Measurements from ENCODE around the gene SLITRK4.

Gene SLITRK4

GRCh38 chrX:143635915-143636314 is at the start of gene SLITRK4:
Gene SLITRK4 (minus strand): TSS chrX:143636101. CDS start chrX:143631108, 4,993 bp downstream.
- DNase-seq (ENCODE audit: low spot score in 2 of 2), result no peak

GRCh38 chrX:143683486-143683885 is 47.6 kb upstream of the SLITRK4 start:
- no peak for DNase-seq (ENCODE audit: low spot score in 2 of 2)
- Mint-ChIP-seq H3K27ac (no peak overlapping the region), H3K27me3 (no peaks in the 10 kb centered on the region), H3K9me3 (peaks cover 3% of the 10 kb centered on the region), H3K36me3 (no peaks in the 10 kb centered on the region), H3K4me3 (no peak overlapping the region), H3K4me1 (no peaks in the 10 kb centered on the region)
- ATAC-seq (ENCODE audit: low read depth), result no peak

More at GRCh38 chrX:143635915-143636314, at the start of gene SLITRK4:
- Mint-ChIP-seq H3K4me3 (no peak within 1 kb of the TSS), H3K36me3 (peaks cover 3% of the 10 kb centered on the region), H3K4me1 (no peaks in the 10 kb centered on the region), H3K9me3 (peaks cover 2% of the 10 kb centered on the region), H3K27me3 (peaks cover 11% of the 10 kb centered on the region), H3K27ac (no peak within 1 kb of the TSS)
- no peak for ATAC-seq (ENCODE audit: low read depth)

- no peaks in the 10 kb centered on the region for H3K36me3 Mint-ChIP-seq
- ATAC-seq (ENCODE audit: low read depth) (no peak), DNase-seq (ENCODE audit: low spot score in 2 of 2) (no peak)
- no peak overlapping the region for H3K4me3 Mint-ChIP-seq
- H3K27me3 Mint-ChIP-seq, result no peaks in the 10 kb centered on the region
- no peaks in the 10 kb centered on the region for H3K4me1 Mint-ChIP-seq
- no peak overlapping the region for H3K27ac Mint-ChIP-seq
- H3K9me3 Mint-ChIP-seq, result no peaks in the 10 kb centered on the region
Observed at GRCh38 chrX:143674926-143675325, 39.0 kb upstream of the SLITRK4 start.

GRCh38 chrX:143669395-143669794 is 33.5 kb upstream of the SLITRK4 start:
- no peak overlapping the region for H3K4me3 Mint-ChIP-seq
- no peaks in the 10 kb centered on the region for H3K36me3 Mint-ChIP-seq
- no peaks in the 10 kb centered on the region for H3K27me3 Mint-ChIP-seq
- ATAC-seq (ENCODE audit: low read depth) (no peak), DNase-seq (ENCODE audit: low spot score in 2 of 2) (no peak)
- H3K27ac Mint-ChIP-seq, result no peak overlapping the region
- no peaks in the 10 kb centered on the region for H3K4me1 Mint-ChIP-seq
- no peaks in the 10 kb centered on the region for H3K9me3 Mint-ChIP-seq

- DNase-seq (ENCODE audit: low spot score in 2 of 2), result no peak
- H3K4me1 Mint-ChIP-seq, result no peaks in the 10 kb centered on the region
Observed at GRCh38 chrX:143664302-143664701, 28.4 kb upstream of the SLITRK4 start.

GRCh38 chrX:143663755-143664154 is 27.9 kb upstream of the SLITRK4 start:
- Mint-ChIP-seq H3K4me3 (no peak overlapping the region), H3K27ac (no peak overlapping the region), H3K36me3 (no peaks in the 10 kb centered on the region), H3K27me3 (no peaks in the 10 kb centered on the region), H3K9me3 (no peaks in the 10 kb centered on the region), H3K4me1 (no peaks in the 10 kb centered on the region)
- ATAC-seq (ENCODE audit: low read depth) (no peak), DNase-seq (ENCODE audit: low spot score in 2 of 2) (no peak)

More at GRCh38 chrX:143664302-143664701, 28.4 kb upstream of the SLITRK4 start:
- Mint-ChIP-seq H3K4me3 (no peak overlapping the region), H3K27me3 (no peaks in the 10 kb centered on the region), H3K36me3 (no peaks in the 10 kb centered on the region), H3K9me3 (no peaks in the 10 kb centered on the region), H3K27ac (no peak overlapping the region)
- no peak for ATAC-seq (ENCODE audit: low read depth)

- H3K27ac Mint-ChIP-seq, result no peak overlapping the region
Observed at GRCh38 chrX:143661286-143661685, 25.4 kb upstream of the SLITRK4 start.

GRCh38 chrX:143648705-143649104 is 12.8 kb upstream of the SLITRK4 start:
- Mint-ChIP-seq H3K36me3 (no peaks in the 10 kb centered on the region), H3K27me3 (no peaks in the 10 kb centered on the region), H3K4me1 (no peaks in the 10 kb centered on the region), H3K9me3 (no peaks in the 10 kb centered on the region), H3K4me3 (no peak overlapping the region), H3K27ac (no peak overlapping the region)
- ATAC-seq (ENCODE audit: low read depth) (no peak), DNase-seq (ENCODE audit: low spot score in 2 of 2) (no peak)

More at GRCh38 chrX:143661286-143661685, 25.4 kb upstream of the SLITRK4 start:
- DNase-seq (ENCODE audit: low spot score in 2 of 2), result no peak
- Mint-ChIP-seq H3K27me3 (no peaks in the 10 kb centered on the region), H3K4me3 (no peak overlapping the region), H3K36me3 (no peaks in the 10 kb centered on the region), H3K4me1 (no peaks in the 10 kb centered on the region), H3K9me3 (no peaks in the 10 kb centered on the region)
- ATAC-seq (ENCODE audit: low read depth), result no peak

- no peaks in the 10 kb centered on the region for H3K27me3 Mint-ChIP-seq
Observed at GRCh38 chrX:143642426-143642825, 6.5 kb upstream of the SLITRK4 start.

GRCh38 chrX:143636831-143637230 is 930 bp upstream of the SLITRK4 start:
- Mint-ChIP-seq H3K4me1 (no peaks in the 10 kb centered on the region), H3K36me3 (peaks cover 3% of the 10 kb centered on the region), H3K9me3 (peaks cover 2% of the 10 kb centered on the region), H3K27ac (no peak overlapping the region), H3K4me3 (no peak overlapping the region), H3K27me3 (peaks cover 11% of the 10 kb centered on the region)
- no peak for DNase-seq (ENCODE audit: low spot score in 2 of 2)
- no peak for ATAC-seq (ENCODE audit: low read depth)

More at GRCh38 chrX:143642426-143642825, 6.5 kb upstream of the SLITRK4 start:
- ATAC-seq (ENCODE audit: low read depth) (no peak), DNase-seq (ENCODE audit: low spot score in 2 of 2) (no peak)
- H3K4me3 Mint-ChIP-seq, result no peak overlapping the region
- no peaks in the 10 kb centered on the region for H3K9me3 Mint-ChIP-seq
- no peak overlapping the region for H3K27ac Mint-ChIP-seq
- no peaks in the 10 kb centered on the region for H3K4me1 Mint-ChIP-seq
- H3K36me3 Mint-ChIP-seq, result no peaks in the 10 kb centered on the region

GRCh38 chrX:143634663-143635455 is 1.0 kb downstream of the SLITRK4 start:
- H3K4me3 Mint-ChIP-seq, result no peak overlapping the region
- no peaks in the 10 kb centered on the region for H3K4me1 Mint-ChIP-seq
- peaks cover 3% of the 10 kb centered on the region for H3K36me3 Mint-ChIP-seq
- DNase-seq (ENCODE audit: low spot score in 2 of 2) (no peak), ATAC-seq (ENCODE audit: low read depth) (no peak)
- H3K27me3 Mint-ChIP-seq, result peaks cover 11% of the 10 kb centered on the region
- H3K27ac Mint-ChIP-seq, result no peak overlapping the region
- H3K9me3 Mint-ChIP-seq, result peaks cover 2% of the 10 kb centered on the region

- DNase-seq (ENCODE audit: low spot score in 2 of 2), result no peak
Observed at GRCh38 chrX:143634309-143634662, 1.6 kb downstream of the SLITRK4 start.

GRCh38 chrX:143633461-143634308 is 2.2 kb downstream of the SLITRK4 start:
- DNase-seq (ENCODE audit: low spot score in 2 of 2), result no peak
- peaks cover 2% of the 10 kb centered on the region for H3K9me3 Mint-ChIP-seq
- peaks cover 3% of the 10 kb centered on the region for H3K36me3 Mint-ChIP-seq
- no peak for ATAC-seq (ENCODE audit: low read depth)
- no peak overlapping the region for H3K27ac Mint-ChIP-seq
- H3K4me3 Mint-ChIP-seq, result no peak overlapping the region
- H3K27me3 Mint-ChIP-seq, result peaks cover 11% of the 10 kb centered on the region
- no peaks in the 10 kb centered on the region for H3K4me1 Mint-ChIP-seq

More at GRCh38 chrX:143634309-143634662, 1.6 kb downstream of the SLITRK4 start:
- Mint-ChIP-seq H3K4me3 (no peak overlapping the region), H3K27me3 (peaks cover 11% of the 10 kb centered on the region), H3K4me1 (no peaks in the 10 kb centered on the region), H3K9me3 (peaks cover 2% of the 10 kb centered on the region), H3K36me3 (peaks cover 3% of the 10 kb centered on the region), H3K27ac (no peak overlapping the region)
- ATAC-seq (ENCODE audit: low read depth), result no peak
